WTC11 (cell line): ENCODE data around the gene PLEKHG5. TPM values are rescaled to one million over a fixed set of nuclear protein-coding genes. Genes with fewer than 3 reads are reported as not detected.

Experiments used
- microRNA-seq: library from miRNA; unstranded; fragments of <30 nt; microRNA quantifications from one replicate; pipeline ENCODE4 v1.2.0, GENCODE V29; 2022; ENCODE audit warnings: borderline number of aligned reads
- total RNA-seq: library from RNA; stranded (reverse); gene quantifications from 3 replicates; pipeline ENCODE4 v1.2.3, GENCODE V29; 2021

PLEKHG5 gene
- total RNA-seq, 1 experiment from 2014 or later = 27.5 TPM

Small RNA genes lying within 50 kb of the gene (microRNA-seq; reads per million reads assigned to microRNA genes)
- gene MIR4252 = not detected

Other genes with a start within 250 kb of the PLEKHG5 start
- 74.7 to 78.7 TPM (median 78.3 TPM) in 3 replicates for gene HES3, start 247.5 kb downstream of the PLEKHG5 start, total RNA-seq
- 13.4 to 14.8 TPM (median 14.6 TPM) in 3 replicates for gene GPR153, start 230.6 kb downstream of the PLEKHG5 start, total RNA-seq
- 133 to 151 TPM (median 137 TPM) in 3 replicates for gene ACOT7, start 97.9 kb downstream of the PLEKHG5 start, total RNA-seq
- 1.9 to 2.7 TPM (median 1.9 TPM) in 3 replicates for gene HES2, start 71.7 kb downstream of the PLEKHG5 start, total RNA-seq
- gene ESPN, start 66.9 kb downstream of the PLEKHG5 start, total RNA-seq = 46.1 to 70.3 TPM (median 68.1 TPM) in 3 replicates
- 19.5 to 26.1 TPM (median 22.6 TPM) in 3 replicates for gene TNFRSF25, start 25.5 kb downstream of the PLEKHG5 start, total RNA-seq
- gene NOL9, start 62.8 kb upstream of the PLEKHG5 start, total RNA-seq = 36.0 to 37.4 TPM (median 37.4 TPM) in 3 replicates
- gene TAS1R1, start 63.6 kb upstream of the PLEKHG5 start, total RNA-seq = 0.11 to 0.16 TPM in 2 of 3 replicates, not detected in the other
- 29.1 to 37.5 TPM (median 31.0 TPM) in 3 replicates for gene ZBTB48, start 88.3 kb upstream of the PLEKHG5 start, total RNA-seq
- 15.1 to 17.6 TPM (median 15.3 TPM) in 3 replicates for gene KLHL21, start 111.2 kb upstream of the PLEKHG5 start, total RNA-seq
- 39.6 to 40.0 TPM (median 40.0 TPM) in 3 replicates for gene PHF13, start 122.1 kb upstream of the PLEKHG5 start, total RNA-seq
- gene THAP3, start 133.2 kb upstream of the PLEKHG5 start, total RNA-seq = 14.8 to 17.4 TPM (median 15.0 TPM) in 3 replicates
- 91.3 to 102 TPM (median 93.4 TPM) in 3 replicates for gene DNAJC11, start 210.1 kb upstream of the PLEKHG5 start, total RNA-seq